HG02884 (cell line): ENCODE measurements around the gene OR51V1.
"Not testable (repeated sequence)": the region's sequence is repeated elsewhere in the genome, so short reads cannot be mapped to it uniquely, and the experiment has no call there.

Experiments
- ATAC-seq: cut with Tn5 transposase; IDR thresholded peaks from one replicate; pipeline ENCODE4 v1.9.1; 2021; ENCODE audit warnings: mild to moderate bottlenecking, moderate library complexity; ENCODE audit not compliant: unreplicated experiment

Gene OR51V1

DNA sequence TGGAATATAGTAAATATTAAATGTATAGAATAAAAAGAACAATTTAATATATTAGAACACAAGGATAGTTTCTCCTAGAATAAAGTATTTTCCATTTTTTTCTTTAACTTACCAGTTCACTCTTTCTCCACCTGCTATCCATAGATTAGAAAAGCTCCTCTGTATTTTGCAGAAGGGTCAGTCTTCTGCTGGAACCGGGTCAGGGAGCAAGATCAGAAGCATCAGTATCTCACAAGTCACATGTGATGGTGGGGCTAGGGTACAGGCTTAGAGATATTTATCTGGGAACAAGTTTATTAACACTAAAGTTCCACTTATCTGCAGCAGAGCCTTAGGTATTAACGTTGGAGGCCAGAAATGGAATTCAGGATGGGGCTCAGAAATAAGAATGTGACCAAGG is 28.6 kb downstream of the OR51V1 start:
- no peak for ATAC-seq

- not testable (repeated sequence) for ATAC-seq
These were observed 34.6 kb downstream of the OR51V1 start for GRCh38 chr11:5165898-5166297.

DNA sequence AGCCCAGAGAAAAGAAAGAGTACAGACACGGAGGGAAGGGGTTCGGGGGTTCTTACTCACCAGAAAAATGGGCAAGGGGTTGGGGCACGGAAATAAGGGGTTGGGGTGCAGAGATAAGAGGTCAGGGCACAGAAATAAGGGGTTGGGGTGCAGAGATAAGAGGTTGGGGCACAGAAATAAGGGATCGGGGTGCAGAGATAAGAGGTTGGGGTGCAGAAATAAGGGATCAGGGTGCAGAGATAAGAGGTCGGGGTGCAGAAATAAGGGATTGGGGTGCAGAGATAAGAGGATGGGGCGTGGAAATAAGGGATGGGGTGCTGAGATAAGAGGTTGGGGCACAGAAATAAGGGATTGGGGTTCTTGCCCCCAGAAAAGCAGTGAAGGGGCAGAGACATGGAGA is 35.7 kb downstream of the OR51V1 start:
- not testable (repeated sequence) for ATAC-seq

DNA sequence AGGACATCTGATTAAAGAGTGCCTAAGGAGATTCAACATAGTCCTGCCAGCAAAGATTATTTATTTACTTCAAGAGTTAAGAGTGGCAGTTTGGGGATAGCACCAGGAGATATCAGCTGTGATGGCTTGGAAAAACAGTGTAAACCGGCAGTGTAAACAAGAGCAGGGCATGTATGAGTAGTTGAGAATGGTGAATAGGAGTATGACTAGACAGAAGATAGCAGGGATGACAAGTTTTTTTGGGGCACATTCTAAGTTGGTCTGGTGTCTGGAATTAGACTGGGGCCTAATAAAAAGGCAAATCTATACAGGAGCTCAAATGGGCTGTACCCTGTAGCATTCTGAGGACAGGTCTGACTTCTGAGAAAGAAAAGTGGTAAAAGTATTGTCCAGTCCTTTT is 39.4 kb downstream of the OR51V1 start:
- not testable (repeated sequence) for ATAC-seq

DNA sequence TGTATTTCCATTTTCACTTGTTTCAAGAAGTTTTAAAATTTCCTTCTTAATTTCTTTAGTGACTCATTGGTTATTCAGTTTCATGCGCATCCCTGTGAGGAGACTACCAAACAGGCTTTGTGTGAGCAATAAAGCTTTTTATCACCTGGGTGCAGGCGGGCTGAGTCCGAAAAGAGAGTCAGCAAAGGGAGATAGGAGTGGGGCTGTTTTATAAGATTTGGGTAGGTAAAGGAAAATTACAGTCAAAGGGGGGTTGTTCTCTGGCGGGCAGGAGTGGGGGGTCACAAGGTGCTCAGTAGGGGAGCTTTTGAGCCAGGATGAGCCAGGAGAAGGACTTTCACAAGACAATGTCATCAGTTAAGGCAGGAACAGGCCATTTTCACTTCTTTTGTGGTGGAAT is 40.3 kb downstream of the OR51V1 start:
- ATAC-seq: not testable (repeated sequence)

GRCh38 chr11:5159806-5160205 is 40.7 kb downstream of the OR51V1 start:
- no peak for ATAC-seq

- no peak for ATAC-seq
These were observed 45.8 kb downstream of the OR51V1 start, which contains the start of gene OR52A1 for GRCh38 chr11:5154657-5155056. OR52A1 (minus strand) TSS chr11:5154757; CDS start chr11:5152369, 2,388 bp downstream.

DNA sequence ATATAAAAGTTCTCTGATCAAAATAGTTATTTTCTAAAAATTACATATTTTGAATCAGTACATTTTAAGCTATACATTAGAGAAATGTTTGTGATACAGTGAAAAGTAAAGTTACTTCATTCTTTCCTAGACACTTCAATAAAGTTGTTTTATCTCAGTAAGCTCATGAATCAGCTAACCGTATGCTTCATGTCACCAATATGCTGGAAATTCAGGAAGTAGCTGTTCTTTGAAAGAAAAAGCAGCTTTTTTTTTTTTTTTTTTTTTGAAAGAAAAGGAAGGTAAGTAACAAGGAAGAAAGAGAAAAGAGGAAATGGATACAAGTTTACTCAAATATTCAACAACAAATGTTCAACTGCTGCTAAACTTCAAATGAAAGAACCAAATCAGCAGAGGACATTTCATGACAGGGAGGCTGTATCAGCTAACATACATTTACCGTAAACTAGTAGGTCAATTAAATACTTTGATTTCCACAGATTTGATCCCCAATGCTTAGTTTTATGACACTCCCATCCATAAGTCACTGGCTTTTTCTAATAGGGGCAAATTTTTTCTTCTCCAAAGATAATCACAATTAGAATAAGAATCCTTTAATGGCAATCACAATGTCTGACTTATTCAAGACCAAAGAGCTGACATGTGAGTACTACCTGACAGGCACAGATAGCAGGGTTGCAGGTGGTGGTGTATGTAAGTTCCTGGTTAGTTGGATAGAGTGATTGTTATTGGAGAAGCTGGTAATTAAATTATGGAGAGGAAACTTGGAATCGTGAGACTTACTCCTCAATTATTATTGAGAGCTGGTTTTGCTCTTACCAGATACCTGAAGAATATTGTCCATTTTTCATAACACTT is 46.7 kb downstream of the OR51V1 start:
- ATAC-seq: no peak

DNA sequence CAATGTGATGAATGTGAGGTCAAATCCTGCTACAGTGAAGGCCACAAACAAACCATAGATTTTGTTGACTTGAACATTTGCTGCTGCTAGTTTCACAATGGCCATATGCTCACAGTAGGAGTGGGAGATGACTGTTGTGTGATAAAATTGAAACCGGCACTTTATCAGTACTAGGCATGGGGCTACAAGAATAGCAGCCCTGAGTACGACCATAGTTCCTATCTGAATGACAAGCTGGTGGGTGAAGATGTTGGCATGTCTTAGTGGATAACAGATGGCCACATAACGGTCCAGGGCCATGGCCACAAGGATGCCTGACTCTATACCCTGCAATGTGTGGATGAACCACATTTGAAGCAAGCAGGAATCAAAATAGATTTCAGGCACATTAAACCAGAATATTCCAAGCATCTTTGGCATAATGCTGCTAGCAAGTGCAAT is 48.7 kb downstream of the OR51V1 start:
- no peak for ATAC-seq
